ENCODE results near the gene BTD.

Gene BTD

GRCh38 chr3:15649341-15649740, 47.8 kb downstream of the BTD start:
- no peak for TF ChIP-seq CTCF (IDR thresholded peaks at IDR 0.05; ENCODE audit: low read depth, low read length, missing control alignments)
- in situ Hi-C loops (cut with HindIII; ENCODE audit: low sequenced_read_pairs): loop anchor here (25.0 kb wide), 1 partner anchor 588 kb away; no protein-coding TSS in a partner anchor
- DNase-seq (ENCODE audit: low read depth): no peak
- no peak overlapping the region for H3K4me3 ChIP-seq (ENCODE audit: low read depth, low read length)

GRCh38 chr3:15649858-15650257, 48.3 kb downstream of the BTD start:
- no peak overlapping the region for H3K4me3 ChIP-seq (ENCODE audit: low read depth, low read length)
- in situ Hi-C loops (cut with HindIII; ENCODE audit: low sequenced_read_pairs): loop anchor here (25.0 kb wide), 1 partner anchor 587 kb away; no protein-coding TSS in a partner anchor
- DNase-seq (ENCODE audit: low read depth): no peak
- TF ChIP-seq CTCF (IDR thresholded peaks at IDR 0.05; ENCODE audit: low read depth, low read length, missing control alignments): no peak

- no peak for DNase-seq (ENCODE audit: low read depth)
- no peak overlapping the region for H3K4me3 ChIP-seq (ENCODE audit: low read depth, low read length)
- no peak for TF ChIP-seq CTCF (IDR thresholded peaks at IDR 0.05; ENCODE audit: low read depth, low read length, missing control alignments)
- in situ Hi-C loops (cut with HindIII; ENCODE audit: low sequenced_read_pairs): no loop called here
Observed at GRCh38 chr3:15651396-15651795, 49.9 kb downstream of the BTD start.

- no peak for TF ChIP-seq CTCF (IDR thresholded peaks at IDR 0.05; ENCODE audit: low read depth, low read length, missing control alignments)
- no peak overlapping the region for H3K4me3 ChIP-seq (ENCODE audit: low read depth, low read length)
- DNase-seq (ENCODE audit: low read depth): no peak
- in situ Hi-C loops (cut with HindIII; ENCODE audit: low sequenced_read_pairs): no loop called here
Observed at GRCh38 chr3:15653321-15653720, 51.8 kb downstream of the BTD start.

GRCh38 chr3:15654127-15654526, 52.6 kb downstream of the BTD start:
- TF ChIP-seq CTCF (IDR thresholded peaks at IDR 0.05; ENCODE audit: low read depth, low read length, missing control alignments): no peak
- no peak for DNase-seq (ENCODE audit: low read depth)
- in situ Hi-C loops (cut with HindIII; ENCODE audit: low sequenced_read_pairs): no loop called here
- H3K4me3 ChIP-seq (ENCODE audit: low read depth, low read length): no peak overlapping the region

GRCh38 chr3:15654891-15655290, 53.3 kb downstream of the BTD start:
- no peak for DNase-seq (ENCODE audit: low read depth)
- no peak for TF ChIP-seq CTCF (IDR thresholded peaks at IDR 0.05; ENCODE audit: low read depth, low read length, missing control alignments)
- in situ Hi-C loops (cut with HindIII; ENCODE audit: low sequenced_read_pairs): no loop called here
- no peak overlapping the region for H3K4me3 ChIP-seq (ENCODE audit: low read depth, low read length)

- H3K4me3 ChIP-seq (ENCODE audit: low read depth, low read length): no peak overlapping the region
- no peak for TF ChIP-seq CTCF (IDR thresholded peaks at IDR 0.05; ENCODE audit: low read depth, low read length, missing control alignments)
- DNase-seq (ENCODE audit: low read depth): no peak
- in situ Hi-C loops (cut with HindIII; ENCODE audit: low sequenced_read_pairs): no loop called here
Observed at GRCh38 chr3:15656342-15656741, 54.8 kb downstream of the BTD start.

Data from astrocyte of the cerebellum (primary cell).